ENCODE measurements around the gene BRAF.

DNA sequence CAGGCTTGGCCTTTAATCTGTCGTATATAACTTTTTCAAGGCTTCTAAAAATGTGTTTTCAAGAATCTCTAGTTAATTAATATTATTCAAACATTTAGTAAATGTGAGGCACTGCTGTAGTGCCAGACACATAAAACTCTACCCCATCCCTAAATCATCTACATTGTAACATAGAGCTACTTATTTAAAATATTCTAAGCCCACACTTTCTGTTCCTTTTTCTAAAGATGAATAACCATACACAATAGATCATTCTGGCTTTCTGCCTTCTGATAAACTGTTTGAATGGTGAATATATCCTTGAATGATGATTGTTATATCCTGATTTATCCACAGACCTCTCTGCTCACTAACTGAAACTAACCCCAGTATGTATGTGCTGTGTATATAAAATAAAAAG is 41.4 kb downstream of the BRAF start:
- no peak for TF ChIP-seq CTCF (tag by site-specific recombination; IDR thresholded peaks at IDR 0.05)
- no peak for TF ChIP-seq ZEB2 (tag by site-specific recombination; IDR thresholded peaks at IDR 0.05)
- no peak for TF ChIP-seq WT1 (tag by site-specific recombination; IDR thresholded peaks at IDR 0.05)
- no peak for TF ChIP-seq ZNF76 (tag by site-specific recombination; IDR thresholded peaks at IDR 0.05; ENCODE audit: borderline replicate concordance, low read depth)
- TF ChIP-seq ZBTB1 (tag by site-specific recombination; IDR thresholded peaks at IDR 0.05), result no peak
- TF ChIP-seq, protein P1, sequence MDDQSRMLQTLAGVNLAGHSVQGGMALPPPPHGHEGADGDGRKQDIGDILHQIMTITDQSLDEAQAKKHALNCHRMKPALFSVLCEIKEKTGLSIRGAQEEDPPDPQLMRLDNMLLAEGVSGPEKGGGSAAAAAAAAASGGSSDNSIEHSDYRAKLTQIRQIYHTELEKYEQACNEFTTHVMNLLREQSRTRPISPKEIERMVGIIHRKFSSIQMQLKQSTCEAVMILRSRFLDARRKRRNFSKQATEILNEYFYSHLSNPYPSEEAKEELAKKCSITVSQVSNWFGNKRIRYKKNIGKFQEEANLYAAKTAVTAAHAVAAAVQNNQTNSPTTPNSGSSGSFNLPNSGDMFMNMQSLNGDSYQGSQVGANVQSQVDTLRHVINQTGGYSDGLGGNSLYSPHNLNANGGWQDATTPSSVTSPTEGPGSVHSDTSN (CRISPR knock-in tag; IDR thresholded peaks at IDR 0.05), result no peak
- no peak for TF ChIP-seq RBAK (tag by site-specific recombination; IDR thresholded peaks at IDR 0.05)
- TF ChIP-seq ZNF792 (tag by site-specific recombination; IDR thresholded peaks at IDR 0.05), result no peak
- no peak for TF ChIP-seq SP2 (tag by site-specific recombination; IDR thresholded peaks at IDR 0.05)
- TF ChIP-seq YY1 (tag by site-specific recombination; IDR thresholded peaks at IDR 0.05), result no peak
- TF ChIP-seq REPIN1 (tag by site-specific recombination; IDR thresholded peaks at IDR 0.05; ENCODE audit: low read depth), result no peak
- TF ChIP-seq GLIS2 (tag by site-specific recombination; IDR thresholded peaks at IDR 0.05), result no peak
- TF ChIP-seq, protein P2, sequence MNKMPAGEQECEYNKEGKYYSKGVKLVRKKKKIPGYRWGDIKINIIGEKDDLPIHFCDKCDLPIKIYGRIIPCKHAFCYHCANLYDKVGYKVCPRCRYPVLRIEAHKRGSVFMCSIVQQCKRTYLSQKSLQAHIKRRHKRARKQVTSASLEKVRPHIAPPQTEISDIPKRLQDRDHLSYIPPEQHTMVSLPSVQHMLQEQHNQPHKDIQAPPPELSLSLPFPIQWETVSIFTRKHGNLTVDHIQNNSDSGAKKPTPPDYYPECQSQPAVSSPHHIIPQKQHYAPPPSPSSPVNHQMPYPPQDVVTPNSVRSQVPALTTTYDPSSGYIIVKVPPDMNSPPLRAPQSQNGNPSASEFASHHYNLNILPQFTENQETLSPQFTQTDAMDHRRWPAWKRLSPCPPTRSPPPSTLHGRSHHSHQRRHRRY (tag by site-specific recombination; IDR thresholded peaks at IDR 0.05), result no peak

All from HEK293 (cell line).